ENCODE data around the gene ALG8. TPM values are rescaled to one million over a fixed set of nuclear protein-coding genes. Genes with fewer than 3 reads are reported as not detected.

ALG8 gene
- polyA plus RNA-seq, 1 donor (not counting 4 experiments of a cell fraction or from before 2014, with no cell fraction given) = 71.8 TPM

- Histone ChIP-seq H3K27ac (ENCODE audit: control insufficient read depth, insufficient read depth, low read length) (no peak overlapping the region), H3K4me2 (ENCODE audit: control insufficient read depth, extremely low read depth, insufficient read depth, low read depth, low read length) (no peak overlapping the region), H3K9ac (ENCODE audit: control insufficient read depth, extremely low read depth, insufficient read depth, low read length) (no peak overlapping the region), H3K36me3 (ENCODE audit: control insufficient read depth in 2 of 2, extremely low read depth in 1 of 2, insufficient read depth in 2 of 2, low read length in 2 of 2) (peaks cover 4 to 16% of the 10 kb centered on the region in 2 experiments), H3K9me1 (ENCODE audit: control insufficient read depth, extremely low read depth, insufficient read depth, low read length) (no peaks in the 10 kb centered on the region), H2AFZ (ENCODE audit: control insufficient read depth, low read length) (no peak overlapping the region), H4K20me1 (ENCODE audit: control insufficient read depth, extremely low read depth, insufficient read depth, low read length) (no peaks in the 10 kb centered on the region), H3K9me3 (ENCODE audit: control insufficient read depth, low read depth, low read length) (no peaks in the 10 kb centered on the region), H3K27me3 (ENCODE audit: control insufficient read depth, extremely low read depth, insufficient read depth, low read length) (no peaks in the 10 kb centered on the region), H3K4me3 (ENCODE audit: control insufficient read depth in 2 of 3, extremely low read depth in 1 of 3, insufficient read depth in 2 of 3, low read depth in 1 of 3, low read length in 3 of 3) (no peak overlapping the region), H3K4me1 (ENCODE audit: control insufficient read depth, extremely low read depth, insufficient read depth, low read length) (no peaks in the 10 kb centered on the region), H3K79me2 (ENCODE audit: control insufficient read depth, insufficient read depth, low read length) (no peaks in the 10 kb centered on the region)
- no peak for DNase-seq (ENCODE audit: low read depth, low spot score)
- TF ChIP-seq EZH2 (IDR thresholded peaks at IDR 0.05; ENCODE audit: low read length) (no peak), CTCF (optimal IDR thresholded peaks at IDR 0.05 in 1 of 3, IDR thresholded peaks at IDR 0.05 in 1 of 3, conservative IDR thresholded peaks at IDR 0.05 in 1 of 3; ENCODE audit: extremely low read depth in 1 of 3, insufficient read depth in 2 of 3, low read length in 3 of 3) (no peak)
- FAIRE-seq = no peak
- dilution Hi-C loops (cut with MboI; ENCODE audit: extremely low pct_ligation_motif_present, low sequenced_read_pairs) = no loop called here
Measured at GRCh38 chr11:78171951-78172350, 32.5 kb upstream of the ALG8 start.

GRCh38 chr11:78170874-78171549 is 31.6 kb upstream of the ALG8 start:
- DNase-seq (ENCODE audit: low read depth, low spot score) = no peak

More at GRCh38 chr11:78170874-78171549, 31.6 kb upstream of the ALG8 start:
- H3K27me3 ChIP-seq (ENCODE audit: control insufficient read depth, extremely low read depth, insufficient read depth, low read length) = no peaks in the 10 kb centered on the region
- no peak overlapping the region for H2AFZ ChIP-seq (ENCODE audit: control insufficient read depth, low read length)
- H3K36me3 ChIP-seq (ENCODE audit: control insufficient read depth in 2 of 2, extremely low read depth in 1 of 2, insufficient read depth in 2 of 2, low read length in 2 of 2) = peaks cover 4 to 7% of the 10 kb centered on the region in 2 experiments
- no peaks in the 10 kb centered on the region for H4K20me1 ChIP-seq (ENCODE audit: control insufficient read depth, extremely low read depth, insufficient read depth, low read length)
- H3K4me2 ChIP-seq (ENCODE audit: control insufficient read depth, extremely low read depth, insufficient read depth, low read depth, low read length) = no peak overlapping the region
- no peak for TF ChIP-seq EZH2 (IDR thresholded peaks at IDR 0.05; ENCODE audit: low read length)
- TF ChIP-seq CTCF (optimal IDR thresholded peaks at IDR 0.05 in 1 of 3, IDR thresholded peaks at IDR 0.05 in 1 of 3, conservative IDR thresholded peaks at IDR 0.05 in 1 of 3; ENCODE audit: extremely low read depth in 1 of 3, insufficient read depth in 2 of 3, low read length in 3 of 3) = no peak
- H3K27ac ChIP-seq (ENCODE audit: control insufficient read depth, insufficient read depth, low read length) = no peak overlapping the region
- no peaks in the 10 kb centered on the region for H3K9me3 ChIP-seq (ENCODE audit: control insufficient read depth, low read depth, low read length)
- H3K9ac ChIP-seq (ENCODE audit: control insufficient read depth, extremely low read depth, insufficient read depth, low read length) = no peak overlapping the region
- H3K4me3 ChIP-seq (ENCODE audit: control insufficient read depth in 2 of 3, extremely low read depth in 1 of 3, insufficient read depth in 2 of 3, low read depth in 1 of 3, low read length in 3 of 3) = no peak overlapping the region
- H3K4me1 ChIP-seq (ENCODE audit: control insufficient read depth, extremely low read depth, insufficient read depth, low read length) = no peaks in the 10 kb centered on the region
- FAIRE-seq = no peak
- no peaks in the 10 kb centered on the region for H3K9me1 ChIP-seq (ENCODE audit: control insufficient read depth, extremely low read depth, insufficient read depth, low read length)
- dilution Hi-C loops (cut with MboI; ENCODE audit: extremely low pct_ligation_motif_present, low sequenced_read_pairs) = no loop called here
- no peaks in the 10 kb centered on the region for H3K79me2 ChIP-seq (ENCODE audit: control insufficient read depth, insufficient read depth, low read length)

Measured in keratinocyte (primary cell).